HEK293T (cell line): ENCODE results near the gene LHX3.

ENCODE experiments used
- BHLHE40 ChIP-seq: fragments of 450-650 bp; IDR thresholded peaks from 2 replicates; pipeline ENCODE4 v1.6.1; 2016; ENCODE audit warnings: mild to moderate bottlenecking, moderate library complexity, borderline replicate concordance
- FOXA1 ChIP-seq: fragments of 450-650 bp; IDR thresholded peaks from 2 replicates; pipeline ENCODE4 v1.6.1; 2016; ENCODE audit warnings: mild to moderate bottlenecking
- FOXM1 ChIP-seq: fragments of 450-650 bp; IDR thresholded peaks from 2 replicates; pipeline ENCODE4 v1.6.1; 2017; ENCODE audit warnings: mild to moderate bottlenecking, borderline replicate concordance
- L3MBTL2 ChIP-seq: fragments of 450-650 bp; conservative IDR thresholded peaks from 2 replicates; pipeline ENCODE4 v1.6.1; 2016; ENCODE audit warnings: mild to moderate bottlenecking
- LEF1 ChIP-seq: fragments of 450-650 bp; IDR thresholded peaks from 2 replicates; pipeline ENCODE4 v1.6.1; 2017; ENCODE audit warnings: mild to moderate bottlenecking, borderline replicate concordance
- NFRKB ChIP-seq: fragments of 450-650 bp; IDR thresholded peaks from 2 replicates; pipeline ENCODE4 v1.6.1; 2016; ENCODE audit warnings: mild to moderate bottlenecking, moderate library complexity
- SP1 ChIP-seq: fragments of 450-650 bp; IDR thresholded peaks from 2 replicates; pipeline ENCODE4 v1.6.1; 2017
- ZNF384 ChIP-seq: fragments of 450-650 bp; IDR thresholded peaks from 2 replicates; pipeline ENCODE4 v1.6.1; 2016
- TF ChIP-seq, protein P1 (sequence below): fragments of 450-650 bp; IDR thresholded peaks from 2 replicates; pipeline ENCODE4 v1.6.1; 2016

GRCh38 chr9:136242248-136242647 is 37.3 kb upstream of the LHX3 start:
- no peak for TF ChIP-seq NFRKB
- TF ChIP-seq BHLHE40, result no peak
- no peak for TF ChIP-seq FOXM1
- TF ChIP-seq FOXA1, result no peak
- no peak for TF ChIP-seq ZNF384
- TF ChIP-seq, protein P1, sequence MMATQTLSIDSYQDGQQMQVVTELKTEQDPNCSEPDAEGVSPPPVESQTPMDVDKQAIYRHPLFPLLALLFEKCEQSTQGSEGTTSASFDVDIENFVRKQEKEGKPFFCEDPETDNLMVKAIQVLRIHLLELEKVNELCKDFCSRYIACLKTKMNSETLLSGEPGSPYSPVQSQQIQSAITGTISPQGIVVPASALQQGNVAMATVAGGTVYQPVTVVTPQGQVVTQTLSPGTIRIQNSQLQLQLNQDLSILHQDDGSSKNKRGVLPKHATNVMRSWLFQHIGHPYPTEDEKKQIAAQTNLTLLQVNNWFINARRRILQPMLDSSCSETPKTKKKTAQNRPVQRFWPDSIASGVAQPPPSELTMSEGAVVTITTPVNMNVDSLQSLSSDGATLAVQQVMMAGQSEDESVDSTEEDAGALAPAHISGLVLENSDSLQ, result no peak
- no peak for TF ChIP-seq LEF1
- no peak for TF ChIP-seq L3MBTL2
- no peak for TF ChIP-seq SP1
